ENCODE data around the gene SLAMF9.

SLAMF9 gene

DNA sequence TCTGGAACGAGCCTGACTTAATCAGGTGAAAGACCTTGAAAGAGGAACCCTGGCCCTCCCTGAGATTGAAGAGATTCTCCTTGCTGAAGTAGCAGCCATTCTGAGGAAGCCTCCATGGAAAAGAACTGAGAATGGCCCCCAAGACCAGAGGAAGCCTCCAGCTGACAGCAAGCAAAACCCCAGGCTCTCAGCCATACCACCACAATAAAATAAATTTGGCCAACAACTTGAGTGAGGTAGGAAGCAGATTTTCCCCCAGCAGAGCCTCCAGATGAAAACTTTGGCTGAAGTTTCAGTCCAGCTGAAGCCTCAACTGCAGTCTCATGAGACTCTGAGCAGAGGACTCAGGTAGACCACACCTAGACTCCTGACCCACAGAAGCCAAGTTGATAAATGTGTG lies 34.0 kb upstream of the SLAMF9 start:
- Histone ChIP-seq H3K27me3 (ENCODE audit: control insufficient read depth, insufficient read depth, low read length, poor library complexity, severe bottlenecking) (no peaks in the 10 kb centered on the region), H3K9me3 (ENCODE audit: control insufficient read depth, low read length) (no peaks in the 10 kb centered on the region), H3K36me3 (ENCODE audit: control insufficient read depth, insufficient read depth, low read length) (no peaks in the 10 kb centered on the region), H3K4me3 (ENCODE audit: insufficient read depth, low read depth, low read length) (no peak overlapping the region), H3K4me1 (ENCODE audit: control insufficient read depth, insufficient read depth, low read length) (no peaks in the 10 kb centered on the region), H3K27ac (ENCODE audit: insufficient read depth, low read depth, low read length, poor library complexity, severe bottlenecking) (no peak overlapping the region)
- 86 to 92% methylated on average over 1 of the region's 1 CpG for WGBS, 2 experiments

- Histone ChIP-seq H3K4me1 (ENCODE audit: control insufficient read depth, insufficient read depth, low read length) (no peaks in the 10 kb centered on the region), H3K9me3 (ENCODE audit: control insufficient read depth, low read length) (no peaks in the 10 kb centered on the region), H3K27me3 (ENCODE audit: control insufficient read depth, insufficient read depth, low read length, poor library complexity, severe bottlenecking) (no peaks in the 10 kb centered on the region), H3K36me3 (ENCODE audit: control insufficient read depth, insufficient read depth, low read length) (no peaks in the 10 kb centered on the region), H3K27ac (ENCODE audit: insufficient read depth, low read depth, low read length, poor library complexity, severe bottlenecking) (no peak overlapping the region), H3K4me3 (ENCODE audit: insufficient read depth, low read depth, low read length) (no peak overlapping the region)
- WGBS, 2 experiments = 87 to 89% methylated on average over 4 of the region's 4 CpGs
Measured at GRCh38 chr1:159987186-159987585, 33.1 kb upstream of the SLAMF9 start.

- no peak overlapping the region for H3K27ac ChIP-seq (ENCODE audit: insufficient read depth, low read depth, low read length, poor library complexity, severe bottlenecking)
- H3K27me3 ChIP-seq (ENCODE audit: control insufficient read depth, insufficient read depth, low read length, poor library complexity, severe bottlenecking) = no peaks in the 10 kb centered on the region
- no peaks in the 10 kb centered on the region for H3K9me3 ChIP-seq (ENCODE audit: control insufficient read depth, low read length)
- no peaks in the 10 kb centered on the region for H3K36me3 ChIP-seq (ENCODE audit: control insufficient read depth, insufficient read depth, low read length)
- H3K4me1 ChIP-seq (ENCODE audit: control insufficient read depth, insufficient read depth, low read length) = no peaks in the 10 kb centered on the region
- no peak overlapping the region for H3K4me3 ChIP-seq (ENCODE audit: insufficient read depth, low read depth, low read length)
- WGBS, 2 experiments = 93 to 100% methylated on average over 1 of the region's 1 CpG
Measured at GRCh38 chr1:159986531-159986930, 32.5 kb upstream of the SLAMF9 start.

DNA sequence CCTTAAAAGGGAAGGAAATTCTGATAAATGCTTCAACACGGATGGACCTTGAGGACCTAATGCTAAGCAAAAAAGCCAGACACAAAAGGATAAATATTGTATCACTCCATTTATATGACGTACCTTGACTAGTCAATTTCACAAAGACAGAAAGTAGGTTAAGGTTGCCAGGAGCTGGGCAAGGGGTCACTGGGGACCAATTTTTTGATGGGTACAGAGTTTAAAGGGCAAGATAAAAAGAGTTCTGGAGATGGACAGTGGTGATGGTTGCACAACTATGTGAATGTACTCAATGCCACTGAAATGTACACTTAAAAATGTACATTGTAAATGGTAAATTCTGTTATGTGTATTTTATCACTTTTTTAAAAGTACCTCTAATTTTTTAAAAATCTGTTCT lies 32.1 kb upstream of the SLAMF9 start:
- Histone ChIP-seq H3K36me3 (ENCODE audit: control insufficient read depth, insufficient read depth, low read length) (no peaks in the 10 kb centered on the region), H3K9me3 (ENCODE audit: control insufficient read depth, low read length) (no peaks in the 10 kb centered on the region), H3K4me1 (ENCODE audit: control insufficient read depth, insufficient read depth, low read length) (no peaks in the 10 kb centered on the region), H3K4me3 (ENCODE audit: insufficient read depth, low read depth, low read length) (no peak overlapping the region), H3K27ac (ENCODE audit: insufficient read depth, low read depth, low read length, poor library complexity, severe bottlenecking) (no peak overlapping the region), H3K27me3 (ENCODE audit: control insufficient read depth, insufficient read depth, low read length, poor library complexity, severe bottlenecking) (no peaks in the 10 kb centered on the region)
- WGBS, 2 experiments = 93 to 96% methylated on average over 2 of the region's 2 CpGs

GRCh38 chr1:159985473-159985872 lies 31.4 kb upstream of the SLAMF9 start:
- Histone ChIP-seq H3K36me3 (ENCODE audit: control insufficient read depth, insufficient read depth, low read length) (no peaks in the 10 kb centered on the region), H3K4me3 (ENCODE audit: insufficient read depth, low read depth, low read length) (no peak overlapping the region), H3K27me3 (ENCODE audit: control insufficient read depth, insufficient read depth, low read length, poor library complexity, severe bottlenecking) (no peaks in the 10 kb centered on the region), H3K27ac (ENCODE audit: insufficient read depth, low read depth, low read length, poor library complexity, severe bottlenecking) (no peak overlapping the region), H3K9me3 (ENCODE audit: control insufficient read depth, low read length) (no peaks in the 10 kb centered on the region), H3K4me1 (ENCODE audit: control insufficient read depth, insufficient read depth, low read length) (no peaks in the 10 kb centered on the region)
- 92 to 98% methylated on average over 6 of the region's 6 CpGs for WGBS, 2 experiments

DNA sequence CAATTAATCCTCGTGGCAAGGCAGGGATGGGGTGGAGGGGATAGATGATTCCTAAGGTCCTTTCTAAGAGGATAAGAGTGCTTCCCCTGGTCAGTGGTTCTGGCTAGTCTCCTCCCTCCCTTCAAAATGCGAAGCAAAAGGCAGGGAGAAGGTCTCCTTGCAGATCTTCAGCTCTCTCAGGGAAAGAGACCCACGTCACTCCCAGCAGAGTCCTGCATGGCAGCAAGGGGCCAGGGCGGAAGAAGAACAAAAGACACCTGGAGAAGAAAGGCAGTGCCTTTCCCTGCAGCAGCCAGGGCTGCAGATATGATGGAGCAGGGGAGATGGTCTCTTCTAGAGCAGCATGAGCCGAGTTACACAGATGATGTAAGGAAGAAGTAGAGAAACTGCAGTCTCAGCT lies 29.6 kb upstream of the SLAMF9 start:
- H3K27me3 ChIP-seq (ENCODE audit: control insufficient read depth, insufficient read depth, low read length, poor library complexity, severe bottlenecking) = no peaks in the 10 kb centered on the region
- WGBS, 2 experiments = 70 to 71% methylated on average over 5 of the region's 5 CpGs
- no peak overlapping the region for H3K4me3 ChIP-seq (ENCODE audit: insufficient read depth, low read depth, low read length)
- no peaks in the 10 kb centered on the region for H3K9me3 ChIP-seq (ENCODE audit: control insufficient read depth, low read length)
- no peaks in the 10 kb centered on the region for H3K4me1 ChIP-seq (ENCODE audit: control insufficient read depth, insufficient read depth, low read length)
- no peaks in the 10 kb centered on the region for H3K36me3 ChIP-seq (ENCODE audit: control insufficient read depth, insufficient read depth, low read length)
- no peak overlapping the region for H3K27ac ChIP-seq (ENCODE audit: insufficient read depth, low read depth, low read length, poor library complexity, severe bottlenecking)

DNA sequence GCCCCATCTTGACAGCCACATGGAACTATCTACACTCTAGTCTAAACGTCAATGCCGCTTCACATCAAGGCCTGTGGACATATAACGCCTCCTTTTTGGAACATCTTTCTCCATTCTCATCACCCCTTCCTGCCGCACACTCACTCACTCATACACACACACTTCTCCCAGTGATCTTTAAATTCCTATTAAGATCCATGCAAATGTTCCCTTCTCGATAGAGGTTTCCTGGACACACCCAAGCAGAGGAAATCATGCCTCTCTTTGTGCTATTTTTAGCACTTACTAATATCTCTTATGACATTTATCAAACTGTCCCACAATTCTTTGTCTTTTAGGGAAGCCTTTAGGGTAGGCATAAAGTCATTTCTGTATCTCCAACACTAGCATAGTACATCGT lies 28.2 kb upstream of the SLAMF9 start:
- Histone ChIP-seq H3K4me1 (ENCODE audit: control insufficient read depth, insufficient read depth, low read length) (no peaks in the 10 kb centered on the region), H3K9me3 (ENCODE audit: control insufficient read depth, low read length) (no peaks in the 10 kb centered on the region), H3K27ac (ENCODE audit: insufficient read depth, low read depth, low read length, poor library complexity, severe bottlenecking) (no peak overlapping the region), H3K4me3 (ENCODE audit: insufficient read depth, low read depth, low read length) (no peak overlapping the region), H3K36me3 (ENCODE audit: control insufficient read depth, insufficient read depth, low read length) (no peaks in the 10 kb centered on the region), H3K27me3 (ENCODE audit: control insufficient read depth, insufficient read depth, low read length, poor library complexity, severe bottlenecking) (no peaks in the 10 kb centered on the region)
- 85 to 95% methylated on average over 5 of the region's 6 CpGs for WGBS, 2 experiments

GRCh38 chr1:159981351-159982055 lies 27.5 kb upstream of the SLAMF9 start:
- Histone ChIP-seq H3K27me3 (ENCODE audit: control insufficient read depth, insufficient read depth, low read length, poor library complexity, severe bottlenecking) (no peaks in the 10 kb centered on the region), H3K4me3 (ENCODE audit: insufficient read depth, low read depth, low read length) (no peak overlapping the region), H3K27ac (ENCODE audit: insufficient read depth, low read depth, low read length, poor library complexity, severe bottlenecking) (no peak overlapping the region), H3K36me3 (ENCODE audit: control insufficient read depth, insufficient read depth, low read length) (no peaks in the 10 kb centered on the region), H3K4me1 (ENCODE audit: control insufficient read depth, insufficient read depth, low read length) (no peaks in the 10 kb centered on the region), H3K9me3 (ENCODE audit: control insufficient read depth, low read length) (no peaks in the 10 kb centered on the region)
- WGBS, 2 experiments = 91 to 94% methylated on average over 6 of the region's 6 CpGs

GRCh38 chr1:159980786-159981185 lies 26.7 kb upstream of the SLAMF9 start:
- Histone ChIP-seq H3K27me3 (ENCODE audit: control insufficient read depth, insufficient read depth, low read length, poor library complexity, severe bottlenecking) (no peaks in the 10 kb centered on the region), H3K27ac (ENCODE audit: insufficient read depth, low read depth, low read length, poor library complexity, severe bottlenecking) (no peak overlapping the region), H3K36me3 (ENCODE audit: control insufficient read depth, insufficient read depth, low read length) (no peaks in the 10 kb centered on the region), H3K4me3 (ENCODE audit: insufficient read depth, low read depth, low read length) (no peak overlapping the region), H3K9me3 (ENCODE audit: control insufficient read depth, low read length) (no peaks in the 10 kb centered on the region), H3K4me1 (ENCODE audit: control insufficient read depth, insufficient read depth, low read length) (no peaks in the 10 kb centered on the region)
- WGBS, 2 experiments = 95 to 97% methylated on average over 7 of the region's 7 CpGs

GRCh38 chr1:159980076-159980475 lies 26.0 kb upstream of the SLAMF9 start:
- Histone ChIP-seq H3K4me3 (ENCODE audit: insufficient read depth, low read depth, low read length) (no peak overlapping the region), H3K27me3 (ENCODE audit: control insufficient read depth, insufficient read depth, low read length, poor library complexity, severe bottlenecking) (no peaks in the 10 kb centered on the region), H3K36me3 (ENCODE audit: control insufficient read depth, insufficient read depth, low read length) (no peaks in the 10 kb centered on the region), H3K27ac (ENCODE audit: insufficient read depth, low read depth, low read length, poor library complexity, severe bottlenecking) (no peak overlapping the region), H3K9me3 (ENCODE audit: control insufficient read depth, low read length) (no peaks in the 10 kb centered on the region), H3K4me1 (ENCODE audit: control insufficient read depth, insufficient read depth, low read length) (no peaks in the 10 kb centered on the region)
- 72 to 73% methylated on average over 6 of the region's 6 CpGs for WGBS, 2 experiments

GRCh38 chr1:159979257-159979656 lies 25.2 kb upstream of the SLAMF9 start:
- no peaks in the 10 kb centered on the region for H3K4me1 ChIP-seq (ENCODE audit: control insufficient read depth, insufficient read depth, low read length)
- no peaks in the 10 kb centered on the region for H3K9me3 ChIP-seq (ENCODE audit: control insufficient read depth, low read length)
- 100% methylated on average over 2 to 3 of the region's 3 CpGs for WGBS, 2 experiments
- H3K36me3 ChIP-seq (ENCODE audit: control insufficient read depth, insufficient read depth, low read length) = no peaks in the 10 kb centered on the region
- no peak overlapping the region for H3K27ac ChIP-seq (ENCODE audit: insufficient read depth, low read depth, low read length, poor library complexity, severe bottlenecking)
- H3K4me3 ChIP-seq (ENCODE audit: insufficient read depth, low read depth, low read length) = no peak overlapping the region
- H3K27me3 ChIP-seq (ENCODE audit: control insufficient read depth, insufficient read depth, low read length, poor library complexity, severe bottlenecking) = no peaks in the 10 kb centered on the region
